GM23338 (cell line): ENCODE results near the gene CFAP410. TPM values are rescaled to one million over a fixed set of nuclear protein-coding genes. Genes with fewer than 3 reads are reported as not detected.

Experiments used
- ATAC-seq: fragments of 200-7000 bp; cut with Tn5 transposase; 3 replicates; pipeline ENCODE4 v1.9.1; 2020
- DNase-seq: peaks from one replicate; pipeline ENCODE4 v3.0.0-alpha.2; 2015; ENCODE audit warnings: low spot score
- H2AFZ ChIP-seq: fragments of 200-600 bp; sonication (generic); 2 replicates; pipeline ENCODE4 v1.8.0; 2016; ENCODE audit warnings: antibody characterized with exemption, mild to moderate bottlenecking, moderate library complexity
- H3F3A ChIP-seq: fragments of 200-600 bp; sonication (generic); replicated peaks from 2 replicates; pipeline ENCODE4 v1.8.0; 2017; ENCODE audit warnings: antibody characterized with exemption, mixed run types, low read depth
- H3K27ac ChIP-seq: fragments of 200-600 bp; sonication (generic); 2 replicates; pipeline ENCODE4 v1.6.1; 2016; ENCODE audit warnings: low read depth
- H3K27me3 ChIP-seq: fragments of 200-600 bp; sonication (generic); 2 replicates; pipeline ENCODE4 v1.8.0; 2016; ENCODE audit warnings: mild to moderate bottlenecking, mixed run types, moderate library complexity; ENCODE audit not compliant: insufficient read depth
- H3K36me3 ChIP-seq: fragments of 200-600 bp; sonication (generic); 2 replicates; pipeline ENCODE4 v1.8.0; 2016; ENCODE audit warnings: mild to moderate bottlenecking; ENCODE audit not compliant: insufficient read depth
- H3K4me1 ChIP-seq: fragments of 200-600 bp; sonication (generic); 2 replicates; pipeline ENCODE4 v1.8.0; 2016; ENCODE audit warnings: mild to moderate bottlenecking, moderate library complexity; ENCODE audit not compliant: insufficient read depth
- H3K4me2 ChIP-seq: fragments of 200-600 bp; sonication (generic); 2 replicates; pipeline ENCODE4 v1.7.1; 2017; ENCODE audit warnings: mixed run types
- H3K4me3 ChIP-seq: fragments of 200-600 bp; sonication (generic); 2 replicates; pipeline ENCODE4 v1.6.1; 2016; ENCODE audit warnings: mixed run types
- H3K79me2 ChIP-seq: fragments of 200-600 bp; sonication (generic); replicated peaks from 2 replicates; pipeline ENCODE4 v1.8.0; 2017; ENCODE audit warnings: mild to moderate bottlenecking; ENCODE audit not compliant: insufficient read depth
- H3K9me2 ChIP-seq: fragments of 200-600 bp; sonication (generic); 2 replicates; pipeline ENCODE4 v1.8.0; 2017; ENCODE audit not compliant: insufficient read depth
- H4K20me1 ChIP-seq: fragments of 200-600 bp; sonication (generic); replicated peaks from 2 replicates; pipeline ENCODE4 v1.8.0; 2017; ENCODE audit warnings: mild to moderate bottlenecking; ENCODE audit not compliant: insufficient read depth
- H3K27ac Mint-ChIP-seq: 2 replicates; pipeline ENCODE4 v1.8.0; 2020; ENCODE audit warnings: inconsistent platforms, mild to moderate bottlenecking, moderate library complexity, mixed read lengths
- H3K27me3 Mint-ChIP-seq: 3 replicates; pipeline ENCODE4 v1.8.0; 2022; ENCODE audit warnings: low read depth, mild to moderate bottlenecking, moderate library complexity, mixed read lengths, inconsistent platforms; ENCODE audit not compliant: insufficient read depth, poor library complexity
- H3K36me3 Mint-ChIP-seq: 3 replicates; pipeline ENCODE4 v1.8.0; 2021; ENCODE audit warnings: low read depth, mild to moderate bottlenecking, inconsistent platforms, moderate library complexity, mixed read lengths
- H3K4me1 Mint-ChIP-seq: 3 replicates; pipeline ENCODE4 v1.8.0; 2020; ENCODE audit warnings: mild to moderate bottlenecking, inconsistent platforms, mixed read lengths
- H3K4me3 Mint-ChIP-seq: 3 replicates; pipeline ENCODE4 v1.8.0; 2021; ENCODE audit warnings: moderate library complexity, mild to moderate bottlenecking, inconsistent platforms, mixed read lengths
- H3K9me3 Mint-ChIP-seq: 3 replicates; pipeline ENCODE4 v1.8.0; 2020; ENCODE audit warnings: moderate library complexity, mild to moderate bottlenecking, inconsistent platforms, mixed read lengths
- CREB1 ChIP-seq: fragments of 250-450 bp; sonication (Bioruptor Pico); IDR thresholded peaks from 2 replicates; pipeline ENCODE4 v1.5.0; 2020; ENCODE audit warnings: low read depth, mild to moderate bottlenecking, moderate library complexity
- EZH2 ChIP-seq: fragments of 200-600 bp; sonication (generic); IDR thresholded peaks from one replicate; pipeline ENCODE4 v1.8.0; 2017; ENCODE audit warnings: antibody characterized with exemption, mild to moderate bottlenecking, low read depth; ENCODE audit not compliant: unreplicated experiment
- EZH2phosphoT487 ChIP-seq: fragments of 200-600 bp; sonication (generic); IDR thresholded peaks from one replicate; pipeline ENCODE4 v1.8.1; 2018; ENCODE audit warnings: antibody characterized with exemption; ENCODE audit not compliant: unreplicated experiment
- JUNB ChIP-seq: IDR thresholded peaks from one replicate; pipeline ENCODE4 v1.6.1; 2016; ENCODE audit warnings: antibody characterized with exemption; ENCODE audit not compliant: unreplicated experiment
- NANOG ChIP-seq: IDR thresholded peaks from 2 replicates; pipeline ENCODE4 v1.6.1; 2016; ENCODE audit warnings: antibody characterized with exemption, borderline replicate concordance
- STAT1 ChIP-seq: IDR thresholded peaks from one replicate; pipeline ENCODE4 v1.6.1; 2016; ENCODE audit warnings: antibody characterized with exemption; ENCODE audit not compliant: unreplicated experiment
- ZNF331 ChIP-seq: fragments of 250-450 bp; sonication (Bioruptor Pico); IDR thresholded peaks from 2 replicates; pipeline ENCODE4 v1.5.0; 2020; ENCODE audit warnings: low read depth, mild to moderate bottlenecking, moderate library complexity
- polyA plus RNA-seq: library from polyadenylated mRNA; unstranded; fragments of >200 nt; fragmentation: Nextera tagmentation; extraction: Ambion mirVana; gene quantifications from 2 replicates; pipeline ENCODE4 v1.2.1, GENCODE V29; 2016
- total RNA-seq: library from RNA; depleted of rRNA; stranded (reverse); fragments of >200 nt; shearing (Covaris generic); gene quantifications from 2 replicates; pipeline ENCODE4 v1.2.3, GENCODE V29; 2014
- TF ChIP-seq, protein P1 (sequence below): IDR thresholded peaks from 2 replicates; pipeline ENCODE4 v1.6.1; 2016; ENCODE audit warnings: antibody characterized with exemption
- TF ChIP-seq, protein P2 (sequence below): IDR thresholded peaks from one replicate; pipeline ENCODE4 v1.6.1; 2018; ENCODE audit warnings: antibody characterized with exemption; ENCODE audit not compliant: unreplicated experiment

CFAP410 gene
- total and polyA plus RNA-seq, 2 experiments from 2014 or later = 11.0 to 24.0 TPM

DNA sequence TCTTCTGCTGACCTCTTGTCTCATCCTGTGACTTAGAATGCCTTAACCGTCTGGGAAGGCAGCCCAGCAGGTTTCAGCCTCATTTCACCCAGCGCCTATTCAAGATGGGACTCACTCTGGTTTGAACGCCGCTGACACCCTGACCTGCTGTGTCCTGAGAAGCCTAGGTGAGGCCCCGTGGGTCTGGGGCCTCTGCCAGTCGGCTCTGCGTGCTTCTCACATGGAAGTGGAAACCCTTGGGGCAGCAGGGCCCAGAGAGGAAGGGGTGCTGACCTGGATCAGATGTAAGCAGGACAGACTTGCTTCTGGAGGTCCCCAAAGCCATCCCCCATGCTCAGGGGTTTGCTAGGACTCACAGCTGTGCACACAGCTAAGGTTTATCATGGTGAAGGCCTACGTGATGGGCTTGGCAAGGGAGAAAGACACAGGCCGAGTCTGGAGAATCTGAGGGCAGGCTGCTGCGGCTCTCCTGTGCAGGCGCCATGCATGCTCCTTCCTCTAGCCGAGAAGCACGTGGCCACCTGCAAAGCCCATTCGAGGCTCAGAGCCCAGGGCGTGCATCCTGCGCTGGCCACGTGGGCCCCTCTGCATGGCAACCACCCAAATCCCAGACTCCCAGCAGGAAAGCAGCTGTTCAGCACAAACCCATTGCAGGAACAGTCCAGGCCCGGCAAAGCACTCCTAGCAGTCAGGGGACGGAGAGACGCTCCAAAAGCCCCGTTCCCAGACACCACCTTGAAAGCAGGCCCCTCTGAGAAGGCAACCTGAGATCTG lies 18.1 kb upstream of the CFAP410 start (continued):
- TF ChIP-seq, protein P1, sequence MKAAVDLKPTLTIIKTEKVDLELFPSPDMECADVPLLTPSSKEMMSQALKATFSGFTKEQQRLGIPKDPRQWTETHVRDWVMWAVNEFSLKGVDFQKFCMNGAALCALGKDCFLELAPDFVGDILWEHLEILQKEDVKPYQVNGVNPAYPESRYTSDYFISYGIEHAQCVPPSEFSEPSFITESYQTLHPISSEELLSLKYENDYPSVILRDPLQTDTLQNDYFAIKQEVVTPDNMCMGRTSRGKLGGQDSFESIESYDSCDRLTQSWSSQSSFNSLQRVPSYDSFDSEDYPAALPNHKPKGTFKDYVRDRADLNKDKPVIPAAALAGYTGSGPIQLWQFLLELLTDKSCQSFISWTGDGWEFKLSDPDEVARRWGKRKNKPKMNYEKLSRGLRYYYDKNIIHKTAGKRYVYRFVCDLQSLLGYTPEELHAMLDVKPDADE = no peak
- TF ChIP-seq ZNF331 (CRISPR knock-in tag) (no peak), EZH2 (no peak), CREB1 (no peak), STAT1 (no peak), NANOG (no peak)
- TF ChIP-seq, protein P2, sequence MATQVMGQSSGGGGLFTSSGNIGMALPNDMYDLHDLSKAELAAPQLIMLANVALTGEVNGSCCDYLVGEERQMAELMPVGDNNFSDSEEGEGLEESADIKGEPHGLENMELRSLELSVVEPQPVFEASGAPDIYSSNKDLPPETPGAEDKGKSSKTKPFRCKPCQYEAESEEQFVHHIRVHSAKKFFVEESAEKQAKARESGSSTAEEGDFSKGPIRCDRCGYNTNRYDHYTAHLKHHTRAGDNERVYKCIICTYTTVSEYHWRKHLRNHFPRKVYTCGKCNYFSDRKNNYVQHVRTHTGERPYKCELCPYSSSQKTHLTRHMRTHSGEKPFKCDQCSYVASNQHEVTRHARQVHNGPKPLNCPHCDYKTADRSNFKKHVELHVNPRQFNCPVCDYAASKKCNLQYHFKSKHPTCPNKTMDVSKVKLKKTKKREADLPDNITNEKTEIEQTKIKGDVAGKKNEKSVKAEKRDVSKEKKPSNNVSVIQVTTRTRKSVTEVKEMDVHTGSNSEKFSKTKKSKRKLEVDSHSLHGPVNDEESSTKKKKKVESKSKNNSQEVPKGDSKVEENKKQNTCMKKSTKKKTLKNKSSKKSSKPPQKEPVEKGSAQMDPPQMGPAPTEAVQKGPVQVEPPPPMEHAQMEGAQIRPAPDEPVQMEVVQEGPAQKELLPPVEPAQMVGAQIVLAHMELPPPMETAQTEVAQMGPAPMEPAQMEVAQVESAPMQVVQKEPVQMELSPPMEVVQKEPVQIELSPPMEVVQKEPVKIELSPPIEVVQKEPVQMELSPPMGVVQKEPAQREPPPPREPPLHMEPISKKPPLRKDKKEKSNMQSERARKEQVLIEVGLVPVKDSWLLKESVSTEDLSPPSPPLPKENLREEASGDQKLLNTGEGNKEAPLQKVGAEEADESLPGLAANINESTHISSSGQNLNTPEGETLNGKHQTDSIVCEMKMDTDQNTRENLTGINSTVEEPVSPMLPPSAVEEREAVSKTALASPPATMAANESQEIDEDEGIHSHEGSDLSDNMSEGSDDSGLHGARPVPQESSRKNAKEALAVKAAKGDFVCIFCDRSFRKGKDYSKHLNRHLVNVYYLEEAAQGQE = no peak

DNA sequence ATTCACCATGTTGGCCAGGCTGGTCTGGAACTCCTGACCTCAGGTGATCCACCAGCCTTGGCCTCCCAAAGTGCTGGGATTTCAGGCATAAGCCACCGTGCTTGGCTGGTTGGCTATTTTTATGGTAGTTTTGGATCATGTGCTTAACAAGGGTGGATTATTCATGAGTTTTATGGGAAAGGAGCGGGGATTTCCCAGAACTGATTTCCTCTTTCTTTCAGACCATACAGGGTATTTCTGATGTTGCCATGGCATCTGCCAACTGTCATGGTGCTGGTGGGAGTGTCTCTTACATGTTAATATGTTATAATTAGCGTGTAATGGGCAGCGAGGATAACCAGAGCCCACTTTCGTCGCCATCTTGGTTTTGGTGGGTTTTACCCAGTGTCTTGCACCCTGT lies 17.4 kb upstream of the CFAP410 start:
- Histone ChIP-seq H3K9me2 (peaks cover 3% of the 10 kb centered on the region; the same call in 1 of the 2 replicates), H3K79me2 (no peaks in the 10 kb centered on the region), H3K27ac (no peak overlapping the region), H2AFZ (no peak overlapping the region), H3F3A (no peaks in the 10 kb centered on the region), H3K4me3 (no peak overlapping the region), H3K36me3 (no peaks in the 10 kb centered on the region), H3K27me3 (peaks cover 5% of the 10 kb centered on the region; the same call in 1 of the 2 replicates), H3K4me2 (no peak overlapping the region), H4K20me1 (no peaks in the 10 kb centered on the region), H3K4me1 (no peaks in the 10 kb centered on the region)
- ATAC-seq (no peak), DNase-seq (no peak)
- Mint-ChIP-seq H3K4me3 (no peak overlapping the region), H3K4me1 (no peaks in the 10 kb centered on the region), H3K36me3 (no peaks in the 10 kb centered on the region), H3K27ac (no peak overlapping the region), H3K9me3 (no peaks in the 10 kb centered on the region; the same call in 2 of the 3 replicates), H3K27me3 (peaks cover 13% of the 10 kb centered on the region)
- TF ChIP-seq JUNB = no peak
- TF ChIP-seq, protein P1 = no peak
- TF ChIP-seq STAT1 = no peak
- TF ChIP-seq, protein P2 = no peak
- TF ChIP-seq CREB1 = no peak
- no peak for TF ChIP-seq NANOG
- TF ChIP-seq EZH2phosphoT487 = no peak
